ENCODE results near the gene OXSM. TPM values are rescaled to one million over a fixed set of nuclear protein-coding genes. Genes with fewer than 3 reads are reported as not detected.

OXSM gene
- total and polyA plus RNA-seq, 2 experiments from 2014 or later, result 1.3 to 2.2 TPM

DNA sequence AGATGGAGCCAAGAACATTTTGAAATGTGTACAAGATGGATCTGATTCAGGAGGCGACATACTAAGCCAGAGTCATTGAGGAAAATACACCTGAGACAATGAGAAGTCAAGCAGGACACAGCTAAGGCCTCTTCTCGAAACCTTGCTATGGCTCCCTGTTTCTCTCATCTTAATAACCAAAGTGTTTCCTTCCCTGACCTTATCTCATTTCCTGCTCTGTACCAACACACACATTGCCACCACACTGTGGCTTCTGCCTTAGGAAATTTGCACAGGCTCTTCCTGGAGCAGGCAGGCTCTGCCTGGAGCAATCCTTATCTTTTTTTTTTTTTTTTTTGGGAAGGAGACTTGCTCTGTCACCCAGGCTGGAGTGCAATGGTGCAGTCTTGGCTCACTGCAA lies 36.6 kb downstream of the OXSM start:
- ATAC-seq (no peak), DNase-seq (ENCODE audit: low spot score) (no peak)
- H3K4me3 ChIP-seq, result no peak overlapping the region
- no peak overlapping the region for H3K27ac Mint-ChIP-seq
- H3K36me3 ChIP-seq (ENCODE audit: insufficient read depth), result no peaks in the 10 kb centered on the region
- no peak for TF ChIP-seq REST (IDR thresholded peaks at IDR 0.05; ENCODE audit: unreplicated experiment)
- no peak for TF ChIP-seq ZNF114 (CRISPR knock-in tag; IDR thresholded peaks at IDR 0.05)
- TF ChIP-seq STAT1 (IDR thresholded peaks at IDR 0.05; ENCODE audit: unreplicated experiment), result no peak
- H3K27ac ChIP-seq (ENCODE audit: low read depth), result no peak overlapping the region
- H3F3A ChIP-seq (replicated peaks; ENCODE audit: low read depth), result no peaks in the 10 kb centered on the region
- peaks cover 2% of the 10 kb centered on the region; the same call in 1 of the 2 replicates for H3K4me1 ChIP-seq (ENCODE audit: insufficient read depth)
- H3K27me3 Mint-ChIP-seq (ENCODE audit: insufficient read depth, low read depth, poor library complexity), result no peaks in the 10 kb centered on the region
- no peaks in the 10 kb centered on the region for H3K36me3 Mint-ChIP-seq (ENCODE audit: low read depth)
- H3K9me3 Mint-ChIP-seq, result no peaks in the 10 kb centered on the region
- no peaks in the 10 kb centered on the region for H3K79me2 ChIP-seq (replicated peaks; ENCODE audit: insufficient read depth)
- no peaks in the 10 kb centered on the region for H3K27me3 ChIP-seq (ENCODE audit: insufficient read depth)
- H3K4me3 Mint-ChIP-seq, result no peak overlapping the region
- H3K4me1 Mint-ChIP-seq, result peaks cover under 1% of the 10 kb centered on the region; the same call in 1 of the 3 replicates
- H2AFZ ChIP-seq, result no peak overlapping the region
- 0 out of 2 replicates have a peak, but pooled peaks cover 3% of the 10 kb centered on the region for H3K9me2 ChIP-seq (ENCODE audit: insufficient read depth)
- no peaks in the 10 kb centered on the region for H4K20me1 ChIP-seq (replicated peaks; ENCODE audit: insufficient read depth)
- H3K4me2 ChIP-seq, result no peak overlapping the region

DNA sequence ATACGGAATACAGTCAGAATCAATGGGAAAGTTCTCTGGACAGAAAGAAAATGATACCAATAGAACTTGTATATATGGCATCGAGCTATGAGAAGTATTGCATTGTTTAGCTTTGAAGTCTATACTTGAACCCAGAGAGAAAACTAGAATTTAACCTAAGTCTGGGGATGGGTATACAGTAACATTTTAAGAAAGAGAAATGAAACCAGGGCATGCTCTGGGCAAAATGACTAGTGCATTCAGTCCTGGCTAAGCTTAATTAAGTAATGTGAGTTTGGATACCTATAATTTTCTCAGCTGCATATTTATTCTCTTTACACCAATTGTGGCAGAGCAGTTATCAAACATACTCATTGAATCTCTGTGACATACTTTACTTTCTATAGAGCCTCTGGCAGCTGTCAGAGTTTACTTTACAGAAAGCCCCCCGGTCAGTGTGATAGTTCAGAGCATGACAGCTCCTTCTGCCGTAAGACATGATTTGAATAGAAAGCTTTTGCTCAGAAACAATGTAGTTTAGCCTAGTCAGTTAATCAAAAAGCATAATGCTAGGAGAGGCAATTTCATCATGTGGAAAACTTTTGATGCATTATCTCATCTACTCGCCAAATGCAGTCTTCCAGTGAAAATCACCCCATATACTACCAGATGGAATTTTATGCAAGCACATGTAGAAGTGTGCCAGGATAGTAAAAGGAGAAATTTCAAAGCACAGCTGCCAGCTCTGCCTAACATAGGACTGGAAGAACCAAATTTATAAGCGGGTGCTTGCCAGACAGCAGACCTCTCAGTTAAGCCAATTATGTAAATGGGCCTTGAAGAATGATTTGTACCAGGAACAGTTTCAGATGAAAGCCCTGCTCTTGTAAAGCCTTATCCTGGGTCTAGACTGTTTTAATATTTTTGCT lies 40.7 kb downstream of the OXSM start:
- DNase-seq (ENCODE audit: low spot score) (no peak), ATAC-seq (no peak)
- Mint-ChIP-seq H3K27ac (no peak overlapping the region), H3K4me1 (peaks cover 3% of the 10 kb centered on the region; the same call in 2 of the 3 replicates), H3K27me3 (ENCODE audit: insufficient read depth, low read depth, poor library complexity) (no peaks in the 10 kb centered on the region), H3K9me3 (no peaks in the 10 kb centered on the region), H3K4me3 (no peak overlapping the region), H3K36me3 (ENCODE audit: low read depth) (no peaks in the 10 kb centered on the region)
- Histone ChIP-seq H3K79me2 (replicated peaks; ENCODE audit: insufficient read depth) (no peaks in the 10 kb centered on the region), H3K4me1 (ENCODE audit: insufficient read depth) (no peaks in the 10 kb centered on the region), H4K20me1 (replicated peaks; ENCODE audit: insufficient read depth) (no peaks in the 10 kb centered on the region), H3K9me2 (ENCODE audit: insufficient read depth) (no peaks in the 10 kb centered on the region), H2AFZ (no peak overlapping the region), H3K27ac (ENCODE audit: low read depth) (no peak overlapping the region), H3K27me3 (ENCODE audit: insufficient read depth) (no peaks in the 10 kb centered on the region), H3K36me3 (ENCODE audit: insufficient read depth) (no peaks in the 10 kb centered on the region), H3K4me3 (no peak overlapping the region), H3K4me2 (no peak overlapping the region), H3F3A (replicated peaks; ENCODE audit: low read depth) (no peaks in the 10 kb centered on the region)
- TF ChIP-seq EZH2 (IDR thresholded peaks at IDR 0.05; ENCODE audit: low read depth, unreplicated experiment) (no peak), NANOG (IDR thresholded peaks at IDR 0.05; ENCODE audit: borderline replicate concordance) (no peak), POLR2AphosphoS5 (IDR thresholded peaks at IDR 0.05; ENCODE audit: low read depth) (no peak), EZH2phosphoT487 (IDR thresholded peaks at IDR 0.05; ENCODE audit: unreplicated experiment) (no peak), ZNF331 (CRISPR knock-in tag; IDR thresholded peaks at IDR 0.05; ENCODE audit: low read depth) (no peak), CREB1 (CRISPR knock-in tag; IDR thresholded peaks at IDR 0.05; ENCODE audit: low read depth) (no peak)
- TF ChIP-seq, protein P1, sequence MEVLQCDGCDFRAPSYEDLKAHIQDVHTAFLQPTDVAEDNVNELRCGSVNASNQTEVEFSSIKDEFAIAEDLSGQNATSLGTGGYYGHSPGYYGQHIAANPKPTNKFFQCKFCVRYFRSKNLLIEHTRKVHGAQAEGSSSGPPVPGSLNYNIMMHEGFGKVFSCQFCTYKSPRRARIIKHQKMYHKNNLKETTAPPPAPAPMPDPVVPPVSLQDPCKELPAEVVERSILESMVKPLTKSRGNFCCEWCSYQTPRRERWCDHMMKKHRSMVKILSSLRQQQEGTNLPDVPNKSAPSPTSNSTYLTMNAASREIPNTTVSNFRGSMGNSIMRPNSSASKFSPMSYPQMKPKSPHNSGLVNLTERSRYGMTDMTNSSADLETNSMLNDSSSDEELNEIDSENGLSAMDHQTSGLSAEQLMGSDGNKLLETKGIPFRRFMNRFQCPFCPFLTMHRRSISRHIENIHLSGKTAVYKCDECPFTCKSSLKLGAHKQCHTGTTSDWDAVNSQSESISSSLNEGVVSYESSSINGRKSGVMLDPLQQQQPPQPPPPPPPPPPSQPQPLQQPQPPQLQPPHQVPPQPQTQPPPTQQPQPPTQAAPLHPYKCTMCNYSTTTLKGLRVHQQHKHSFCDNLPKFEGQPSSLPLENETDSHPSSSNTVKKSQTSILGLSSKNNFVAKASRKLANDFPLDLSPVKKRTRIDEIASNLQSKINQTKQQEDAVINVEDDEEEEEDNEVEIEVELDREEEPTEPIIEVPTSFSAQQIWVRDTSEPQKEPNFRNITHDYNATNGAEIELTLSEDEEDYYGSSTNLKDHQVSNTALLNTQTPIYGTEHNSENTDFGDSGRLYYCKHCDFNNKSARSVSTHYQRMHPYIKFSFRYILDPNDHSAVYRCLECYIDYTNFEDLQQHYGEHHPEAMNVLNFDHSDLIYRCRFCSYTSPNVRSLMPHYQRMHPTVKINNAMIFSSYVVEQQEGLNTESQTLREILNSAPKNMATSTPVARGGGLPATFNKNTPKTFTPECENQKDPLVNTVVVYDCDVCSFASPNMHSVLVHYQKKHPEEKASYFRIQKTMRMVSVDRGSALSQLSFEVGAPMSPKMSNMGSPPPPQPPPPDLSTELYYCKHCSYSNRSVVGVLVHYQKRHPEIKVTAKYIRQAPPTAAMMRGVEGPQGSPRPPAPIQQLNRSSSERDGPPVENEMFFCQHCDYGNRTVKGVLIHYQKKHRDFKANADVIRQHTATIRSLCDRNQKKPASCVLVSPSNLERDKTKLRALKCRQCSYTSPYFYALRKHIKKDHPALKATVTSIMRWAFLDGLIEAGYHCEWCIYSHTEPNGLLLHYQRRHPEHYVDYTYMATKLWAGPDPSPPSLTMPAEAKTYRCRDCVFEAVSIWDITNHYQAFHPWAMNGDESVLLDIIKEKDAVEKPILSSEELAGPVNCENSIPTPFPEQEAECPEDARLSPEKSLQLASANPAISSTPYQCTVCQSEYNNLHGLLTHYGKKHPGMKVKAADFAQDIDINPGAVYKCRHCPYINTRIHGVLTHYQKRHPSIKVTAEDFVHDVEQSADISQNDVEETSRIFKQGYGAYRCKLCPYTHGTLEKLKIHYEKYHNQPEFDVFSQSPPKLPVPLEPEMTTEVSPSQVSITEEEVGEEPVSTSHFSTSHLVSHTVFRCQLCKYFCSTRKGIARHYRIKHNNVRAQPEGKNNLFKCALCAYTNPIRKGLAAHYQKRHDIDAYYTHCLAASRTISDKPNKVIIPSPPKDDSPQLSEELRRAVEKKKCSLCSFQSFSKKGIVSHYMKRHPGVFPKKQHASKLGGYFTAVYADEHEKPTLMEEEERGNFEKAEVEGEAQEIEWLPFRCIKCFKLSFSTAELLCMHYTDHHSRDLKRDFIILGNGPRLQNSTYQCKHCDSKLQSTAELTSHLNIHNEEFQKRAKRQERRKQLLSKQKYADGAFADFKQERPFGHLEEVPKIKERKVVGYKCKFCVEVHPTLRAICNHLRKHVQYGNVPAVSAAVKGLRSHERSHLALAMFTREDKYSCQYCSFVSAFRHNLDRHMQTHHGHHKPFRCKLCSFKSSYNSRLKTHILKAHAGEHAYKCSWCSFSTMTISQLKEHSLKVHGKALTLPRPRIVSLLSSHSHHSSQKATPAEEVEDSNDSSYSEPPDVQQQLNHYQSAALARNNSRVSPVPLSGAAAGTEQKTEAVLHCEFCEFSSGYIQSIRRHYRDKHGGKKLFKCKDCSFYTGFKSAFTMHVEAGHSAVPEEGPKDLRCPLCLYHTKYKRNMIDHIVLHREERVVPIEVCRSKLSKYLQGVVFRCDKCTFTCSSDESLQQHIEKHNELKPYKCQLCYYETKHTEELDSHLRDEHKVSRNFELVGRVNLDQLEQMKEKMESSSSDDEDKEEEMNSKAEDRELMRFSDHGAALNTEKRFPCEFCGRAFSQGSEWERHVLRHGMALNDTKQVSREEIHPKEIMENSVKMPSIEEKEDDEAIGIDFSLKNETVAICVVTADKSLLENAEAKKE (CRISPR knock-in tag; IDR thresholded peaks at IDR 0.05), result no peak
